ENCODE data around the gene CLASP2.

DNA sequence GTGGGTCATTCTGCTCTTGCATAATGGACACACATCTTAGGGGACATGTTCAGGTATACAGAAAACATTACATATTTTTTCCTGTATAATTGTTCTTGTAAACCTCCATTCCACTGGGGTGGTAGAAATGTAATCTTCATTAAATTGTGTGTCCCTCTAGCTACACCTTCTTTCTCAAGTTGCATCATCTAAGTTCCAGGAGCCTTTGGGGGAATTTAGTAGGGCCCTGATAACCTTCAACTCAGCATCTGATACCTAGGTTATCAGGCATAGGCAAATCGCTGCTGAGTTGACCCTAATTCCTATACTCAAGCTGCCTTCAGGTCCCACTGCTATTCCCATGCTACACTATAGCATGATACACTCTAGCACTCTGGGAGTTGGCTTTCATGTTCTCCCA, 19.1 kb upstream of the CLASP2 start:
- TF ChIP-seq, protein P1, sequence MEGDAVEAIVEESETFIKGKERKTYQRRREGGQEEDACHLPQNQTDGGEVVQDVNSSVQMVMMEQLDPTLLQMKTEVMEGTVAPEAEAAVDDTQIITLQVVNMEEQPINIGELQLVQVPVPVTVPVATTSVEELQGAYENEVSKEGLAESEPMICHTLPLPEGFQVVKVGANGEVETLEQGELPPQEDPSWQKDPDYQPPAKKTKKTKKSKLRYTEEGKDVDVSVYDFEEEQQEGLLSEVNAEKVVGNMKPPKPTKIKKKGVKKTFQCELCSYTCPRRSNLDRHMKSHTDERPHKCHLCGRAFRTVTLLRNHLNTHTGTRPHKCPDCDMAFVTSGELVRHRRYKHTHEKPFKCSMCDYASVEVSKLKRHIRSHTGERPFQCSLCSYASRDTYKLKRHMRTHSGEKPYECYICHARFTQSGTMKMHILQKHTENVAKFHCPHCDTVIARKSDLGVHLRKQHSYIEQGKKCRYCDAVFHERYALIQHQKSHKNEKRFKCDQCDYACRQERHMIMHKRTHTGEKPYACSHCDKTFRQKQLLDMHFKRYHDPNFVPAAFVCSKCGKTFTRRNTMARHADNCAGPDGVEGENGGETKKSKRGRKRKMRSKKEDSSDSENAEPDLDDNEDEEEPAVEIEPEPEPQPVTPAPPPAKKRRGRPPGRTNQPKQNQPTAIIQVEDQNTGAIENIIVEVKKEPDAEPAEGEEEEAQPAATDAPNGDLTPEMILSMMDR (conservative IDR thresholded peaks at IDR 0.05; ENCODE audit: low read depth, low read length), result no peak
- TF ChIP-seq POLR2A (IDR thresholded peaks at IDR 0.05; ENCODE audit: low read depth, low read length) (no peak), BHLHE40 (IDR thresholded peaks at IDR 0.05; ENCODE audit: low read depth, low read length) (no peak)

All from IMR-90 (cell line).